Adrenal gland (tissue), 12 donors: ENCODE measurements around the gene ERI3. TPM values are rescaled to one million over a fixed set of nuclear protein-coding genes. Genes with fewer than 3 reads are reported as not detected.

ENCODE experiments used
- DNase-seq, 7 donors: peaks; one replicate each; pipeline ENCODE4 v3.0.0-alpha.2; 2019 to 2020
- H3K27ac ChIP-seq, 5 donors: fragments of 200-600 bp; sonication (generic) in 4 of 5; 1 replicate in 3 of 5; 2 replicates in 2 of 5; pipeline versions ENCODE4 v1.5.1 to v1.8.0; 2016 to 2020; ENCODE audit warnings: mild to moderate bottlenecking in 1 of 5
- H3K27me3 ChIP-seq: fragments of 200-600 bp; 2 replicates; pipeline ENCODE4 v1.8.0; 2021
- H3K36me3 ChIP-seq, 2 donors: fragments of 200-600 bp; replicated peaks in 1 of 2; 1 replicate in 1 of 2; 2 replicates in 1 of 2; pipeline versions ENCODE4 v1.5.1 to v1.8.0; 2018 to 2022
- H3K4me1 ChIP-seq, 2 donors: fragments of 200-600 bp; replicated peaks in 1 of 2; 1 replicate in 1 of 2; 2 replicates in 1 of 2; pipeline versions ENCODE4 v1.5.1 to v1.8.0; 2018 to 2021
- H3K4me3 ChIP-seq, 4 donors: fragments of 200-600 bp; sonication (generic) in 3 of 4; one replicate each; pipeline ENCODE4 v1.5.1; 2016 to 2018
- H3K9me3 ChIP-seq, 3 donors: fragments of 200-600 bp; sonication (generic) in 1 of 3; replicated peaks in 1 of 3; 1 replicate in 2 of 3; 2 replicates in 1 of 3; pipeline versions ENCODE4 v1.5.1 to v1.8.0; 2016 to 2021
- POLR2A ChIP-seq, 2 donors: fragments of 450-650 bp; IDR thresholded peaks; one replicate each; pipeline ENCODE4 v1.6.1; 2017; ENCODE audit warnings: antibody characterized with exemption in 2 of 2, mild to moderate bottlenecking in 2 of 2, moderate library complexity in 1 of 2
- WGBS, 4 donors: extraction: QIAGEN DNeasy Blood & Tissue Kit in 2 of 4; methylation state at CpG; one replicate each; pipeline versions ENCODE4 v1.1.5 to v1.1.7; 2013 to 2017; 5-methylcytosine and 5-hydroxymethylcytosine counted together
- intact Hi-C, 2 donors: fragments of 100-400 bp; cut with DNase I; formaldehyde crosslinking; loops; one replicate each; pipeline versions ENCODE4 v1.14.1 to v1.15.0; 2022 to 2023
- polyA plus RNA-seq, 3 donors: library from polyadenylated mRNA; stranded (reverse); fragments of 200-250 nt in 2 of 3; fragments of 350-450 nt in 1 of 3; fragmentation: Illumina TruSeq in 1 of 3; extraction: RNeasy Lipid Tissue Mini Kit (QIAGEN cat#74804) in 1 of 3; gene quantifications; one replicate each; pipeline ENCODE4 v1.2.3, GENCODE V29; 2013 to 2014
- total RNA-seq, 9 donors: library from RNA; depleted of rRNA in 4 of 9; stranded (reverse); fragments of >200 nt in 4 of 9; fragments of 120-200 nt in 1 of 9; fragmentation: NEBNext Ultra II Directional in 1 of 9; extraction: Animal tissue kit (Norgen Biotek cat#: 25700) in 1 of 9; gene quantifications; one replicate each; pipeline versions ENCODE4 v1.1.0 to v1.2.4, GENCODE V29; 2013 to 2023
- TF ChIP-seq, protein P1 (sequence below), 6 experiments: fragments of 450-650 bp in 4 of 6; fragments of 200-600 bp in 2 of 6; sonication (generic) in 1 of 6; IDR thresholded peaks; 1 replicate in 5 of 6; 2 replicates in 1 of 6; pipeline versions ENCODE4 v1.5.1 to v1.8.0; 2016 to 2021; ENCODE audit warnings: antibody characterized with exemption in 6 of 6, mild to moderate bottlenecking in 2 of 6, moderate library complexity in 1 of 6
- donor health status: healthy with polysubstance abuse.
- donor health status: Bipolar disorder and iron deficiency.
- donor health status: DM: yes; HTN: yes; CAD: no.
- donor health status: DM: no; HTN: no; CAD: no.
- donor health status: DM: no; HTN: no; CAD: no.
- donor health status: DM: yes; HTN: yes; CAD: no.

Gene ERI3
- total and polyA plus RNA-seq, 12 donors, result 33.8 to 68.4 (median 46.7) TPM

DNA sequence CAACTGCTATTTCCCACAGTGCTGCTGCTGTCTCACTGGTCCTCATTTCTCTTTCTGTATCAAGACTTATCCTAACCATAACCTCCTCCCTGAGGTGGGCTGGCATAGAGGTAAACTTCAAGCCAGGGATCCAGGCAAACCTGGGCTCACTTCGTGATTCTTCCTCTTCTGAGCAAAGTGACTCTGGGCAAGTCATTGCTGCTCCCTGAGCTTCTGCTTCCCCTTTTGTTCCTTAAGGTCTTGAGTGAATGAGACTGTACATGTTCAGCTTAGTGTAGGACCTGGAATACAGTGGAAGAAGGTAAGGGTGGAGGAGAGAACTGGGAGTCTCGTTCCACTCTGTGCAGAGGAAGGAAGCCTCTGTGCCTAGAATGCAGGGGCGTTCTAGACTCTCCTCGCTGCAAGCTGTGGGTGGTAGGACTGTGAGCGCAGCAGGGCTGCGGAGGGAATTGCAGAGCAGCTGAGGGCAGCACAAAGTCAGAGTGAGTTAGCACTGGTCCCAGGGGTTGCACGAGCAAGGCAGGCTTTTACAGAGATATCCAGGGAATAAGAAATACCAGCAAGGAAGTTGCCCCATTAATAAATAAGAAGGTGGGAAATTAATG is 11.4 kb upstream of the ERI3 start:
- H3K4me1 ChIP-seq, result no peaks in the 10 kb centered on the region
- H3K36me3 ChIP-seq, result no peaks in the 10 kb centered on the region
- intact Hi-C loops, result no loop called here
- no peaks in the 10 kb centered on the region for H3K9me3 ChIP-seq
- 78 to 90% (median 87%) methylated on average over 7 of the region's 7 CpGs for WGBS, 4 donors
- no peak overlapping the region for H3K4me3 ChIP-seq
- no peak overlapping the region for H3K27ac ChIP-seq
- DNase-seq, result no peak
- no peak for TF ChIP-seq POLR2A (IDR thresholded peaks at IDR 0.05)
- TF ChIP-seq, protein P1, sequence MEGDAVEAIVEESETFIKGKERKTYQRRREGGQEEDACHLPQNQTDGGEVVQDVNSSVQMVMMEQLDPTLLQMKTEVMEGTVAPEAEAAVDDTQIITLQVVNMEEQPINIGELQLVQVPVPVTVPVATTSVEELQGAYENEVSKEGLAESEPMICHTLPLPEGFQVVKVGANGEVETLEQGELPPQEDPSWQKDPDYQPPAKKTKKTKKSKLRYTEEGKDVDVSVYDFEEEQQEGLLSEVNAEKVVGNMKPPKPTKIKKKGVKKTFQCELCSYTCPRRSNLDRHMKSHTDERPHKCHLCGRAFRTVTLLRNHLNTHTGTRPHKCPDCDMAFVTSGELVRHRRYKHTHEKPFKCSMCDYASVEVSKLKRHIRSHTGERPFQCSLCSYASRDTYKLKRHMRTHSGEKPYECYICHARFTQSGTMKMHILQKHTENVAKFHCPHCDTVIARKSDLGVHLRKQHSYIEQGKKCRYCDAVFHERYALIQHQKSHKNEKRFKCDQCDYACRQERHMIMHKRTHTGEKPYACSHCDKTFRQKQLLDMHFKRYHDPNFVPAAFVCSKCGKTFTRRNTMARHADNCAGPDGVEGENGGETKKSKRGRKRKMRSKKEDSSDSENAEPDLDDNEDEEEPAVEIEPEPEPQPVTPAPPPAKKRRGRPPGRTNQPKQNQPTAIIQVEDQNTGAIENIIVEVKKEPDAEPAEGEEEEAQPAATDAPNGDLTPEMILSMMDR (IDR thresholded peaks at IDR 0.05), result no peak
- no peaks in the 10 kb centered on the region for H3K27me3 ChIP-seq

DNA sequence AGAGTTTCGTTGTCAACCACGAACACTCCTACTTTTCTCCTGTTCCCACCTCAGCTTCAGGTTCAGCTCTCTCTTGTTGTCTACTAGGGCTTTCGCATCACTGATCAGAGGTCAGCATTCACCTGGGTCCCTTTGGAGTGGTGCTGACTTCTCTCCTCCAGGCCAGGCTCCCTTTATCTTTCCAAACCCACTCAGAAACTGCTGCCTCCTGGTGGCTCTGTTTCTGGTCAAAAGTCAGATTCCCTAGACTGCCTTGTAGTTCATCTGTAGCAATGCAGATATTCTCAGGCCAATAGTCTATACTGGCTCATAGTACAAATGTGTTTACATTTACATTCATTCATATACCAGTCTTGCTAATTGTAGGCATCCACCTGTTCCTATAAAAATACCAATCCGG is 6.4 kb upstream of the ERI3 start:
- H3K27me3 ChIP-seq, result no peaks in the 10 kb centered on the region
- no peak overlapping the region for H3K4me3 ChIP-seq
- intact Hi-C loops, result no loop called here
- TF ChIP-seq, protein P1 (IDR thresholded peaks at IDR 0.05), result no peak
- no peak for TF ChIP-seq POLR2A (IDR thresholded peaks at IDR 0.05)
- no peak overlapping the region for H3K27ac ChIP-seq
- no peaks in the 10 kb centered on the region for H3K36me3 ChIP-seq
- H3K9me3 ChIP-seq, result no peaks in the 10 kb centered on the region
- DNase-seq, result no peak
- H3K4me1 ChIP-seq, result no peaks in the 10 kb centered on the region
- 70 to 75% (median 73%) methylated on average over 4 of the region's 4 CpGs for WGBS, 4 donors

DNA sequence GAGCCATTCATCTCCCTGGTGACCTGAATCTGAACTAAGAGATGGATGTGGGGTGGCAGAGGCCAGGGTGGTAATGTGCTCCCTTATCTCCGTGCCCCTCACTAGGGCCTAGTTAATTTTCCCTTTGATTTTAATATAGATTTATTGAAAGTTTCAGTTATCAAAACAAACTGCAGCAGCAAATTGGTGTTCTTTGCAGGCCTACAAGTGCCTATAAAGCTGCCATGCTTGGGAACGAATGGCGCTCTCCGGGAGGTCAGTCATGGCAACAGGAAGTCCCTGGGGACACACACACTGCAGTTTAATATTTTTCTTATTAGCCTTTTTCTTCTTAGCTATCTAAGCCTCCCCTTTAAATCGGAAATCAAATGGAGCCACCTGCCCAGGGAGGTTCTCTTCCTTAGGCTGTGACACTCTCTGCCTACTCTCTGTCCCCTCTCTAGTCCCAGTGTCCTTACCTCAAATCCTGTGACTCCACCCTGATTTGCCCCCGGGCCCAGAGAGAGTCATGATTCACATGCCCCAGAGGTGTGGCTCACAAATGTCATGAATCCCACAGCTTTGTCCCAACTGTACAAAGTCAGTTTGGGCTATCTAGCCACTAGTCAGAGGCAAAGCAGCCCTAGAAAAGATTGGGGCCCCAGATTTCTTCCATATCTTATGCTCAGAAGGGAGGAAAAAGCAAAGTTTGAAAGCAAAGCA is 4.3 kb upstream of the ERI3 start:
- Histone ChIP-seq H3K4me1 (peaks cover 3% of the 10 kb centered on the region in 2 donors), H3K36me3 (no peaks in the 10 kb centered on the region), H3K9me3 (no peaks in the 10 kb centered on the region), H3K27ac (no peak overlapping the region), H3K27me3 (no peaks in the 10 kb centered on the region), H3K4me3 (no peak overlapping the region)
- WGBS, 4 donors, result 62 to 66% (median 63%) methylated on average over 6 of the region's 6 CpGs
- no peak for TF ChIP-seq POLR2A (IDR thresholded peaks at IDR 0.05)
- TF ChIP-seq, protein P1 (IDR thresholded peaks at IDR 0.05), result no peak
- intact Hi-C loops, result no loop called here
- DNase-seq, result no peak

DNA sequence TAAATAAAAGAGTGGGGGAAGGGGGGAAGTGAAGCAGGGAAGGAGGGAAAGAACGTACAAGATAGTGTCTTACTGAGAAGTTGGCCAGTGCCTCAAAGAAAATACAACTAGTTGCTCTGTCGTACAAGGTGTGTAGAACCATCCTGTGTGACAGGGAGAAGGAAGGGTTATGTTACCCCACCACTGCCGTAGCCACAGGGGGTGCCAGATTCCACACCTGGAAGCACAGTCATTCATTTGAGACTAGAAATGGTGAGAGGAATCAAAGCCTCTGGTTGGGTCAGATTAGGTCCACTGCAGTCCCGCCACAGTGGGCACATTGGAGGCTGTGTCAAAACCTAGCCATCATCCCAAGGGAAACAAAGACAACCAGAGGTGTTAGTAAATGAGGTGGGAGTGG is 2.7 kb upstream of the ERI3 start:
- no peaks in the 10 kb centered on the region for H3K36me3 ChIP-seq
- H3K9me3 ChIP-seq, result no peaks in the 10 kb centered on the region
- peaks cover 7 to 9% of the 10 kb centered on the region in 2 donors for H3K4me1 ChIP-seq
- DNase-seq, result no peak
- intact Hi-C loops, result no loop called here
- 64 to 71% (median 69%) methylated on average over 4 of the region's 4 CpGs for WGBS, 4 donors
- H3K27me3 ChIP-seq, result no peaks in the 10 kb centered on the region
- TF ChIP-seq, protein P1 (IDR thresholded peaks at IDR 0.05), result no peak
- TF ChIP-seq POLR2A (IDR thresholded peaks at IDR 0.05), result no peak
- H3K27ac ChIP-seq, result no peak overlapping the region
- H3K4me3 ChIP-seq, result no peak overlapping the region
